Esophagus (tissue), 2 donors: Measurements from ENCODE around the gene PIK3R2. TPM values are rescaled to one million over a fixed set of nuclear protein-coding genes. Genes with fewer than 3 reads are reported as not detected.
A peak's percentile ranks its signal among the peaks of the same experiment; 100 is the strongest.
"Not testable (repeated sequence)": the region's sequence is repeated elsewhere in the genome, so short reads cannot be mapped to it uniquely, and the experiment has no call there.

Experiments used
- H3K27ac ChIP-seq, 2 donors: one replicate each; pipeline ENCODE4 v1.5.1; 2013; ENCODE audit warnings: low read depth in 2 of 2, mild to moderate bottlenecking in 2 of 2, inconsistent platforms in 1 of 2, low read length in 1 of 2, moderate library complexity in 1 of 2
- H3K27me3 ChIP-seq, 2 donors: one replicate each; pipeline ENCODE4 v1.6.1; 2013; ENCODE audit warnings: low read length in 2 of 2, control low read depth in 1 of 2, mild to moderate bottlenecking in 1 of 2; ENCODE audit not compliant: insufficient read depth in 2 of 2, control insufficient read depth in 1 of 2
- H3K36me3 ChIP-seq, 2 donors: one replicate each; pipeline ENCODE4 v1.6.1; 2013; ENCODE audit warnings: low read length in 1 of 2; ENCODE audit not compliant: control insufficient read depth in 2 of 2, insufficient read depth in 2 of 2
- H3K4me1 ChIP-seq, 2 donors: one replicate each; pipeline ENCODE4 v1.6.1; 2013; ENCODE audit warnings: low read length in 1 of 2; ENCODE audit not compliant: control insufficient read depth in 2 of 2, insufficient read depth in 2 of 2
- H3K4me3 ChIP-seq, 2 donors: one replicate each; pipeline ENCODE4 v1.5.1; 2013; ENCODE audit warnings: low read length in 2 of 2, mild to moderate bottlenecking in 2 of 2, low read depth in 1 of 2, moderate library complexity in 1 of 2
- H3K9me3 ChIP-seq, 2 donors: one replicate each; pipeline ENCODE4 v1.6.1; 2013; ENCODE audit warnings: mild to moderate bottlenecking in 2 of 2, low read depth in 1 of 2, low read length in 1 of 2, moderate library complexity in 1 of 2; ENCODE audit not compliant: control insufficient read depth in 2 of 2, insufficient read depth in 1 of 2
- whole genome bisulfite sequencing, 2 donors: extraction: QIAGEN DNeasy Blood & Tissue Kit; methylation state at CpG; one replicate each; pipeline ENCODE4 v1.1.7; 2013; 5-methylcytosine and 5-hydroxymethylcytosine counted together
- polyA plus RNA-seq, 2 donors: library from polyadenylated mRNA; stranded (reverse); fragments of 200-250 nt; gene quantifications; one replicate each; pipeline ENCODE4 v1.2.3, GENCODE V29; 2013
- donor health status: healthy with polysubstance abuse.
- donor health status: Bipolar disorder and iron deficiency.

The PIK3R2 gene
- polyA plus RNA-seq, 2 donors = 8.1 to 10.6 TPM

- Histone ChIP-seq H3K27me3 (no peaks in the 10 kb centered on the region), H3K4me3 (no peak overlapping the region), H3K9me3 (no peaks in the 10 kb centered on the region), H3K27ac (peak overlapping the region; percentile 86 to 96), H3K36me3 (peaks cover 0 to 8% of the 10 kb centered on the region in 2 donors), H3K4me1 (peaks cover 14 to 40% of the 10 kb centered on the region in 2 donors)
- 23 to 30% methylated on average over 16 to 18 of the region's 18 CpGs for WGBS, 2 donors
These were observed 4.6 kb downstream of the PIK3R2 start for GRCh38 chr19:18157465-18158063.

- Histone ChIP-seq H3K4me1 (peaks cover 14 to 40% of the 10 kb centered on the region in 2 donors), H3K9me3 (no peaks in the 10 kb centered on the region), H3K36me3 (peaks cover 6 to 14% of the 10 kb centered on the region in 2 donors), H3K27ac (no peak overlapping the region), H3K4me3 (no peak overlapping the region), H3K27me3 (no peaks in the 10 kb centered on the region)
- WGBS, 2 donors = 64 to 69% methylated on average over 4 of the region's 4 CpGs
These were observed 5.5 kb downstream of the PIK3R2 start for GRCh38 chr19:18158467-18158866.

DNA sequence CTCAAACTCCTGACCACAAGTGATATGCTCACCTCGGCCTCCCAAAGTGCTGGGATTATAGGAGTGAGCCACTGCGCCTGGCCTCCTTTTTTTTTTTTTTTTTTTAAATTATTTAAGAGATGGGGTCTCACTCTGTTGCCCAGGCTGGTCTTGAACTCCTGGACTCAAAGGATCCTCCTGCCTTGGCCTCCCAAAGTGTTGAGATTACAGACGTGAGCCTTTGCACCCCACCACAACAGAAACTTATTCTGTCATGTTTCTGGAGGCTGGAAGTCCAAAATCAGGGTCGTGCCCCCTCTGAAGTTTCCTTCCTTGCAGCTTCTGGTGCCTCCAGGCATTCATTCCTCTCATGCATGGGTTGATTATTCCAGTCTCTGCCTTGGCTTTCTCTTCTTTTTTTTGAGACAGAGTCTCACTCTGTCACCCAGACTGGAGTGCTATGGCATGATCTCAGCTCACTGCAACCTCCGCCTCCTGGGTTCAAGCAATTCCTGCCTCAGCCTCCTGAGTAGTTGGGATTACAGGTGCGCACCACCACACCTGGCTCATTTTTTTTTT, 6.2 kb downstream of the PIK3R2 start:
- not testable (repeated sequence) for H3K4me3 ChIP-seq, H3K27me3 ChIP-seq, H3K27ac ChIP-seq, H3K9me3 ChIP-seq
- Histone ChIP-seq H3K36me3 (peaks cover 6 to 14% of the 10 kb centered on the region in 2 donors), H3K4me1 (peaks cover 13 to 36% of the 10 kb centered on the region in 2 donors)
- WGBS, 2 donors = 78 to 91% methylated on average over 6 of the region's 6 CpGs

GRCh38 chr19:18159810-18160209, 6.8 kb downstream of the PIK3R2 start:
- 89 to 90% methylated on average over 10 of the region's 10 CpGs for WGBS, 2 donors
- H3K27ac ChIP-seq = no peak overlapping the region
- H3K9me3 ChIP-seq = no peaks in the 10 kb centered on the region
- no peak overlapping the region for H3K4me3 ChIP-seq
- no peaks in the 10 kb centered on the region for H3K27me3 ChIP-seq
- peaks cover 10 to 33% of the 10 kb centered on the region in 2 donors for H3K4me1 ChIP-seq
- peaks cover 6 to 14% of the 10 kb centered on the region in 2 donors for H3K36me3 ChIP-seq

GRCh38 chr19:18160493-18160970, 7.6 kb downstream of the PIK3R2 start:
- Histone ChIP-seq H3K27me3 (no peaks in the 10 kb centered on the region), H3K27ac (peak overlapping the region in 1 of 2 donors; percentile 80), H3K4me1 (peaks cover 10 to 29% of the 10 kb centered on the region in 2 donors), H3K36me3 (peaks cover 6 to 17% of the 10 kb centered on the region in 2 donors), H3K9me3 (no peaks in the 10 kb centered on the region), H3K4me3 (peak overlapping the region; percentile 26 to 40)
- WGBS, 2 donors = 49 to 55% methylated on average over 13 of the region's 13 CpGs

GRCh38 chr19:18160971-18161635, 8.1 kb downstream of the PIK3R2 start:
- Histone ChIP-seq H3K9me3 (no peaks in the 10 kb centered on the region), H3K4me3 (peak overlapping the region; percentile 26 to 40), H3K4me1 (peaks cover 6 to 25% of the 10 kb centered on the region in 2 donors), H3K36me3 (peaks cover 6 to 23% of the 10 kb centered on the region in 2 donors), H3K27me3 (no peaks in the 10 kb centered on the region), H3K27ac (peak overlapping the region; percentile 62 to 80)
- WGBS, 2 donors = 1 to 10% methylated on average over 16 to 66 of the region's 66 CpGs

GRCh38 chr19:18161636-18162002, 8.7 kb downstream of the PIK3R2 start:
- Histone ChIP-seq H3K4me1 (peaks cover 6 to 20% of the 10 kb centered on the region in 2 donors), H3K4me3 (peak overlapping the region; percentile 1 to 5), H3K36me3 (peaks cover 6 to 25% of the 10 kb centered on the region in 2 donors), H3K27me3 (no peaks in the 10 kb centered on the region), H3K9me3 (no peaks in the 10 kb centered on the region), H3K27ac (no peak overlapping the region)
- WGBS, 2 donors = 43 to 55% methylated on average over 16 to 19 of the region's 19 CpGs

GRCh38 chr19:18164072-18164471, 11.1 kb downstream of the PIK3R2 start:
- Histone ChIP-seq H3K9me3 (no peaks in the 10 kb centered on the region), H3K27me3 (no peaks in the 10 kb centered on the region), H3K27ac (no peak overlapping the region), H3K36me3 (peaks cover 6 to 34% of the 10 kb centered on the region in 2 donors), H3K4me3 (no peak overlapping the region), H3K4me1 (peaks cover 6 to 12% of the 10 kb centered on the region in 2 donors)
- 96 to 98% methylated on average over 7 of the region's 7 CpGs for WGBS, 2 donors

DNA sequence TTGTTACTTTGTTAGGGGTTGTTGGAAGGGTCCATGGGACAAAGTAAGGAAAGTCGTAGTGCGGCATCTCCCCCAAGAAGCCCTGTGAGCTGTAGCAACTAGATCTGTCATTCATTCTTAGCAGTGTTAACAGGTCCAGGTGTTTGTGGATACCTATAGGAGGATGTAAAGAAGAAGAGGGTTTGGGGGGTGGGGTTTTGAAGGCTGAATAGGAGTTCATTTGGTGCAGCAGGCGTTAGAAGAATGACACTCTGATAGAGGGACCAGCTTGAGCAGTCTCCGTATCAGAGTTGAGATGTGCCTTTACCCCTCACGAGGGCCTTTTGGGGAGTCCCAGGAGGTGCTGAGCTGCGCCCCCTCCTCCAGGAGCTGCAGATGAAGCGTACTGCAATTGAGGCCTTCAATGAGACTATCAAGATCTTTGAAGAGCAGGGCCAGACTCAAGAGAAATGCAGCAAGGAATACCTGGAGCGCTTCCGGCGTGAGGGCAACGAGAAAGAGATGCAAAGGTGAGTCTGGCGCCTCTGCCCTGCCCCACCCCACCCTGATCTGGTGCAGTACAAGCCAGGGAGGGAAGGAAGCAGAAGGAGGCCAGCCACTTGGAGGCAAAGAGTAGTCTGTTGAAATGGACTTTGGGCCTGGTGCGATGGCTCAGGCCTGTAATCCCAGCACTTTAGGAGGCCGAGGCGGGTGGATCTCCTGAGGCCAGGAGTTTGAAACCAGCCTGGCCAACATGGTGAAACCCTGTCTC, 13.0 kb downstream of the PIK3R2 start:
- H3K36me3 ChIP-seq = peaks cover 6 to 36% of the 10 kb centered on the region in 2 donors
- H3K27ac ChIP-seq = no peak overlapping the region
- H3K9me3 ChIP-seq = no peaks in the 10 kb centered on the region
- WGBS, 2 donors = 95 to 96% methylated on average over 15 of the region's 15 CpGs
- H3K4me1 ChIP-seq = peaks cover under 1 to 7% of the 10 kb centered on the region in 2 donors
- no peaks in the 10 kb centered on the region for H3K27me3 ChIP-seq
- H3K4me3 ChIP-seq = no peak overlapping the region
